ENCODE results near the gene TSACC. TPM values are rescaled to one million over a fixed set of nuclear protein-coding genes. Genes with fewer than 3 reads are reported as not detected.
"Not testable (repeated sequence)": the region's sequence is repeated elsewhere in the genome, so short reads cannot be mapped to it uniquely, and the experiment has no call there.

The TSACC gene
- total RNA-seq, result 0.22 TPM in 1 of 2 replicates, not detected in the other

GRCh38 chr1:156338180-156338976, at the start of gene TSACC, which contains the start of gene CCT3:
Gene TSACC, plus strand, starts transcription at chr1:156338526. Its CDS starts 1,232 bp downstream, at chr1:156339758.
Gene CCT3, minus strand, starts transcription at chr1:156338292. Its CDS starts 108 bp downstream, at chr1:156338184.
- peak; percentile 100 for DNase-seq (ENCODE audit: low read depth in 2 of 2)

GRCh38 chr1:156289857-156290256, 48.5 kb upstream of the TSACC start:
- no peak for DNase-seq (ENCODE audit: low read depth in 2 of 2)

GRCh38 chr1:156291226-156292061, 46.9 kb upstream of the TSACC start:
- DNase-seq (ENCODE audit: low read depth in 2 of 2), result peak; percentile 80 to 81

GRCh38 chr1:156293098-156293434, 45.3 kb upstream of the TSACC start:
- DNase-seq (ENCODE audit: low read depth in 2 of 2), result no peak

- DNase-seq (ENCODE audit: low read depth in 2 of 2), result no peak
These were observed 44.4 kb upstream of the TSACC start for GRCh38 chr1:156293895-156294294.

- peak; percentile 77 to 82 for DNase-seq (ENCODE audit: low read depth in 2 of 2)
These were observed 42.9 kb upstream of the TSACC start, which contains the start of gene GLMP for GRCh38 chr1:156295391-156295947. Gene GLMP, minus strand, starts transcription at chr1:156295679. Its CDS starts 34 bp downstream, at chr1:156295645.

GRCh38 chr1:156298852-156299357, 39.4 kb upstream of the TSACC start, which contains the start of gene VHLL:
Gene VHLL, minus strand, starts transcription at chr1:156299307. Its CDS starts 118 bp downstream, at chr1:156299189.
- no peak for DNase-seq (ENCODE audit: low read depth in 2 of 2)

- DNase-seq (ENCODE audit: low read depth in 2 of 2), result no peak
These were observed 35.1 kb upstream of the TSACC start for GRCh38 chr1:156303241-156303640.

- DNase-seq (ENCODE audit: low read depth in 2 of 2), result no peak
These were observed 33.1 kb upstream of the TSACC start for GRCh38 chr1:156305215-156305614.

GRCh38 chr1:156308078-156308477, 30.2 kb upstream of the TSACC start:
- DNase-seq (ENCODE audit: low read depth in 2 of 2), result peak in 1 of 2 donors; percentile 46

- DNase-seq (ENCODE audit: low read depth in 2 of 2), result peak in 1 of 2 donors; percentile 26
These were observed 27.4 kb upstream of the TSACC start for GRCh38 chr1:156310962-156311361.

GRCh38 chr1:156316909-156317308, 21.4 kb upstream of the TSACC start:
- no peak for DNase-seq (ENCODE audit: low read depth in 2 of 2)

- DNase-seq (ENCODE audit: low read depth in 2 of 2), result peak; percentile 36 to 54
These were observed 18.7 kb upstream of the TSACC start for GRCh38 chr1:156319664-156320063.

GRCh38 chr1:156320560-156320959, 17.8 kb upstream of the TSACC start:
- DNase-seq (ENCODE audit: low read depth in 2 of 2), result no peak

- not testable (repeated sequence) for DNase-seq (ENCODE audit: low read depth in 2 of 2)
These were observed 15.1 kb upstream of the TSACC start for GRCh38 chr1:156323179-156323578.

- peak; percentile 33 to 34 for DNase-seq (ENCODE audit: low read depth in 2 of 2)
These were observed 2.1 kb upstream of the TSACC start for GRCh38 chr1:156336242-156336641.

- peak; percentile 14 for DNase-seq (ENCODE audit: low read depth in 2 of 2)
These were observed 1.1 kb upstream of the TSACC start for GRCh38 chr1:156337052-156337887.

- DNase-seq (ENCODE audit: low read depth in 2 of 2), result no peak
These were observed 492 bp upstream of the TSACC start for GRCh38 chr1:156337888-156338179.

GRCh38 chr1:156342166-156342955, 4.0 kb downstream of the TSACC start:
- no peak for DNase-seq (ENCODE audit: low read depth in 2 of 2)

GRCh38 chr1:156344409-156344808, 6.1 kb downstream of the TSACC start:
- DNase-seq (ENCODE audit: low read depth in 2 of 2), result no peak

All from lung microvascular endothelial cell (primary cell).